ENCODE data around the gene ASB7. TPM values are rescaled to one million over a fixed set of nuclear protein-coding genes. Genes with fewer than 3 reads are reported as not detected.

Gene ASB7
- total RNA-seq, 1 donor from 2014 or later = 14.6 TPM

GRCh38 chr15:100693451-100693850 is 91.1 kb downstream of the ASB7 start:
- H3K9me3 Mint-ChIP-seq = no peaks in the 10 kb centered on the region
- H3K4me3 Mint-ChIP-seq = no peak overlapping the region
- no peak overlapping the region for H3K27ac Mint-ChIP-seq
- H3K4me1 Mint-ChIP-seq (ENCODE audit: unreplicated experiment) = peaks cover 6% of the 10 kb centered on the region
- no peak for TF ChIP-seq CTCF (conservative IDR thresholded peaks at IDR 0.05)
- DNase-seq (ENCODE audit: extremely low spot score, unreplicated experiment) = no peak
- peaks cover 14% of the 10 kb centered on the region for H3K27me3 Mint-ChIP-seq
- no peaks in the 10 kb centered on the region for H3K36me3 Mint-ChIP-seq

GRCh38 chr15:100694381-100695021 is 92.1 kb downstream of the ASB7 start:
- Mint-ChIP-seq H3K4me3 (no peak overlapping the region), H3K4me1 (ENCODE audit: unreplicated experiment) (peaks cover 6% of the 10 kb centered on the region), H3K36me3 (no peaks in the 10 kb centered on the region), H3K27me3 (peaks cover 14% of the 10 kb centered on the region), H3K27ac (no peak overlapping the region), H3K9me3 (no peaks in the 10 kb centered on the region)
- TF ChIP-seq CTCF (conservative IDR thresholded peaks at IDR 0.05) = no peak
- no peak for DNase-seq (ENCODE audit: extremely low spot score, unreplicated experiment)

- Mint-ChIP-seq H3K4me1 (ENCODE audit: unreplicated experiment) (peaks cover 6% of the 10 kb centered on the region), H3K4me3 (no peak overlapping the region), H3K27me3 (peaks cover 14% of the 10 kb centered on the region), H3K36me3 (no peaks in the 10 kb centered on the region), H3K27ac (no peak overlapping the region), H3K9me3 (no peaks in the 10 kb centered on the region)
- TF ChIP-seq CTCF (conservative IDR thresholded peaks at IDR 0.05) = no peak
- no peak for DNase-seq (ENCODE audit: extremely low spot score, unreplicated experiment)
These were observed 92.7 kb downstream of the ASB7 start for GRCh38 chr15:100695048-100695447.

- TF ChIP-seq CTCF (conservative IDR thresholded peaks at IDR 0.05) = no peak
- no peak overlapping the region for H3K27ac Mint-ChIP-seq
- H3K9me3 Mint-ChIP-seq = no peaks in the 10 kb centered on the region
- H3K4me3 Mint-ChIP-seq = no peak overlapping the region
- no peak for DNase-seq (ENCODE audit: extremely low spot score, unreplicated experiment)
- peaks cover 11% of the 10 kb centered on the region for H3K27me3 Mint-ChIP-seq
- peaks cover 6% of the 10 kb centered on the region for H3K4me1 Mint-ChIP-seq (ENCODE audit: unreplicated experiment)
- H3K36me3 Mint-ChIP-seq = no peaks in the 10 kb centered on the region
These were observed 94.1 kb downstream of the ASB7 start for GRCh38 chr15:100696452-100696851.

Other genes with a start within 250 kb of the ASB7 start
- 4.6 and 11.2 TPM in 2 replicates for gene CERS3, start 73.6 kb upstream of the ASB7 start, total RNA-seq (ENCODE audit: low replicate concordance)
- 16.2 and 17.4 TPM in 2 replicates for gene LINS1, start 405 bp upstream of the ASB7 start, total RNA-seq (ENCODE audit: low replicate concordance)